ENCODE measurements around the gene SLC4A8.

Gene SLC4A8

GRCh38 chr12:51531284-51531977 lies 106.8 kb downstream of the SLC4A8 start:
- TF ChIP-seq, protein P1, sequence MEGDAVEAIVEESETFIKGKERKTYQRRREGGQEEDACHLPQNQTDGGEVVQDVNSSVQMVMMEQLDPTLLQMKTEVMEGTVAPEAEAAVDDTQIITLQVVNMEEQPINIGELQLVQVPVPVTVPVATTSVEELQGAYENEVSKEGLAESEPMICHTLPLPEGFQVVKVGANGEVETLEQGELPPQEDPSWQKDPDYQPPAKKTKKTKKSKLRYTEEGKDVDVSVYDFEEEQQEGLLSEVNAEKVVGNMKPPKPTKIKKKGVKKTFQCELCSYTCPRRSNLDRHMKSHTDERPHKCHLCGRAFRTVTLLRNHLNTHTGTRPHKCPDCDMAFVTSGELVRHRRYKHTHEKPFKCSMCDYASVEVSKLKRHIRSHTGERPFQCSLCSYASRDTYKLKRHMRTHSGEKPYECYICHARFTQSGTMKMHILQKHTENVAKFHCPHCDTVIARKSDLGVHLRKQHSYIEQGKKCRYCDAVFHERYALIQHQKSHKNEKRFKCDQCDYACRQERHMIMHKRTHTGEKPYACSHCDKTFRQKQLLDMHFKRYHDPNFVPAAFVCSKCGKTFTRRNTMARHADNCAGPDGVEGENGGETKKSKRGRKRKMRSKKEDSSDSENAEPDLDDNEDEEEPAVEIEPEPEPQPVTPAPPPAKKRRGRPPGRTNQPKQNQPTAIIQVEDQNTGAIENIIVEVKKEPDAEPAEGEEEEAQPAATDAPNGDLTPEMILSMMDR (conservative IDR thresholded peaks at IDR 0.05; ENCODE audit: control insufficient read depth, insufficient read depth, low read depth, low read length), result no peak
- DNase-seq (ENCODE audit: low read depth), result no peak
- no peak overlapping the region for H3K4me3 ChIP-seq (ENCODE audit: control insufficient read depth, low read depth, low read length)

DNA sequence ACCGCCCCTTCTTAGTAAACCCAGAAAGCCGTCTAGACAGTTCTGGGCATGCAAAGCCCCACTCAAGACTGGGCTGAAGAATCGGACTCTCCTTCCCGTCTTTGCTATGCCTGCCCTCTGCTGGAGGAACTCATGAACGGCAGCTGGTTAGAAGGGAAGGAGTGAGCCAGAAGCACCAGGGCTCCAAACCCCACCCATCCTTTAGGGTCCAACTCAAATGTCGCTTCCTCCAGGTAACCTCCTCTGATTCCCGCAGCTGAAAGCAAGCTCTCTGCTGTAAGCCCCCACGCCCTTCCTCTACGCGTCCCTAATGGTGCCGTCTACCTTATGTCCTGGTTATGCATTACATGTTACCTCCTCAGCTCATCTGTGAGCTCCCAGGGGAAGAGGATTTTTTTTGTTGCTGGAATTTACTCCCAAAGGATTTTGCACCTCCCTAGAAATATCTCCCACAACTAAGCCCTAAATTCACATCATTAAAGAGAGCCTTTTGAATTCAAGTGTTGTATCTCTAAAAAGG lies 107.4 kb downstream of the SLC4A8 start:
- DNase-seq (ENCODE audit: low read depth), result peak; percentile 74
- TF ChIP-seq, protein P1 (conservative IDR thresholded peaks at IDR 0.05; ENCODE audit: control insufficient read depth, insufficient read depth, low read depth, low read length), result peak; percentile 94

GRCh38 chr12:51533799-51534198 lies 109.2 kb downstream of the SLC4A8 start:
- H3K4me3 ChIP-seq (ENCODE audit: control insufficient read depth, low read depth, low read length), result no peak overlapping the region
- peak; percentile 37 for DNase-seq (ENCODE audit: low read depth)
- TF ChIP-seq, protein P1 (conservative IDR thresholded peaks at IDR 0.05; ENCODE audit: control insufficient read depth, insufficient read depth, low read depth, low read length), result peak; percentile 22

More for the DNA sequence above, 107.4 kb downstream of the SLC4A8 start:
- H3K4me3 ChIP-seq (ENCODE audit: control insufficient read depth, low read depth, low read length), result no peak overlapping the region

DNA sequence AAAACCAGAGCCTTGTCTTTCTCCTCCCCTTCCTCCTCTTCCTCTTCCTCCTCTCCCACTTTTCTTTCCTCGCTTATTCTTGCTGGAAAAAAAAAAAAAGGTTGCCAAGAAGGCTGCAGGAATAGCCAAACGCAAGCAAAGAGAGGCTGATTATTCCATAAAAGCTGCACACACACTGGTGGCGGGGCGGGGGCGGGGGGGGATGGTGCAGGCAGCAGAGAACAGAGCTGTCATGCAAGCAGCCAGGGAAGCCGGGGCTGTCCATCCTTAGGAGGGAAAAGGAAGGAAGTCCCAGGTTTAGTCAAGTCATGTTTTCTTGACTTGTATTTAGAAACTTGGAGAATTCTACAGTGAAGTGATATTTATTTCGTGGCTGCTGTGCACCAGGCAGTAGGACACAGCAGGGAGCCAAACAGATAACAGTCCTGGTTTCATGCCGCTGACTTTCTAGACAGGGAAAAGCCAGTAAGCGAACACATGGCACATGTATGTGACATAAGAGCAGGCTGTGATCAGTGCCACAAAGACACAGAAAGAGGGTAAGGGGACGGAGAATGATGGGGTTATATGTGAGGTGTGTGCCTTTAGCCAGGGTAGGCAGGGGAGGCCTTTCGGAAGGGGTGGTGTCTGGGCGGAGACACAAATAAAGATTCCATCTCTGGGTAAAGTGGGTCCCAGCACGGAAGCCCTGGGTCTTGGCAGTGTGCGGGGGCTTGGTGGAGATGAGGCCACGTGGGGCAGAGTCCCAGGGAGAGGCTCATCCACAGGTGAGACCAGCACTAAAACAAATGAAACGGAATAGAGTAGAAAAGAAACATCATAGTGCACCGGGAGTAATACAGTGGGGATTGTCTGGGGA lies 109.8 kb downstream of the SLC4A8 start:
- TF ChIP-seq, protein P1 (conservative IDR thresholded peaks at IDR 0.05; ENCODE audit: control insufficient read depth, insufficient read depth, low read depth, low read length), result no peak
- no peak for DNase-seq (ENCODE audit: low read depth)
- H3K4me3 ChIP-seq (ENCODE audit: control insufficient read depth, low read depth, low read length), result no peak overlapping the region

DNA sequence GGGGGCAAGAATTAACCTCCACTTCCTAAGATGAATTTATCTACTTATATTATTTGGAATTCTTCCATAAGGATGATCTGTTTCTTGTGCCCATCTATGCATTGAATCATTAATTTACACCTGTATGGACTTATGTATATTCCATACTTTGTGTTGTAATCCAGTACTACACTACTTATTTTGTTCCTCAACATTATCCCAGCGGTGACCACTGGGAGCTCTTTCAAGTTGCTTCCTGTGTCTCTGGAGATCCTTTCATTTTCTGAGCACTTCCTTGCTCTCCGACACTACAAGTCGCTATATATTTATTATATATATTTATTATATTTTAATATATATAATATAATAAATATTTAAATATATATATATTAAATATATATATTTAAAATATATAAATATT lies 111.5 kb downstream of the SLC4A8 start:
- H3K4me3 ChIP-seq (ENCODE audit: control insufficient read depth, low read depth, low read length), result no peak overlapping the region
- TF ChIP-seq, protein P1 (conservative IDR thresholded peaks at IDR 0.05; ENCODE audit: control insufficient read depth, insufficient read depth, low read depth, low read length), result peak; percentile 18
- peak; percentile 20 for DNase-seq (ENCODE audit: low read depth)

DNA sequence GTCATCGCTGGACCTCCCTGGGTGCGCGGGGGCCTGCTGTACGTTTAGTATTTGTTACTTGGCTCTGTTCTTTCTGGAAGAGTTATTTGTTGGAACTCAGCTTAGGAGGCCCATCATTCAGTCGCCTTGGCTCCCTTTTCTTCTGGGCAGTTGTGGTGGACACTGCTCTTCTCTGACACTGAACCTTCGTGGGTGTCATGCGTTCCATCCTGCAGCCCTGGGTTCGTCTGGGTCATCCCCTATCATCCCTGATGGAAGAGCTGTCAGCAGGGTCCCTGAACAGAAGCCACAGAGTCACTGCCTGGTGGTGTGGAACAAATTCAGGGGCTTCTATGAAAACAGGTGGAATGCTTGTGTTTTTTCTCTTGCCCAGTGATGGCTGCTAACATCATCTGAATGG lies 113.5 kb downstream of the SLC4A8 start:
- no peak overlapping the region for H3K4me3 ChIP-seq (ENCODE audit: control insufficient read depth, low read depth, low read length)
- TF ChIP-seq, protein P1 (conservative IDR thresholded peaks at IDR 0.05; ENCODE audit: control insufficient read depth, insufficient read depth, low read depth, low read length), result no peak
- DNase-seq (ENCODE audit: low read depth), result no peak
